ENCODE measurements around the gene FNDC3A.

- TF ChIP-seq CTCF (conservative IDR thresholded peaks at IDR 0.05; ENCODE audit: low read depth, low read length) = no peak
- no peak for TF ChIP-seq EZH2 (IDR thresholded peaks at IDR 0.05; ENCODE audit: low read length, unreplicated experiment)
- TF ChIP-seq EZH2phosphoT487 (IDR thresholded peaks at IDR 0.05; ENCODE audit: borderline replicate concordance, low read length) = no peak
These were observed 21.6 kb upstream of the FNDC3A start for GRCh38 chr13:48954081-48954480.
